NCI-H2227 (cell line): Measurements from ENCODE around the gene ZNF592.

ENCODE experiments used
- DNase-seq: peaks from one replicate; lab custom pipeline; 2025; ENCODE audit not compliant: unreplicated experiment; lab: John Stamatoyannopoulos, UW

The ZNF592 gene

DNA sequence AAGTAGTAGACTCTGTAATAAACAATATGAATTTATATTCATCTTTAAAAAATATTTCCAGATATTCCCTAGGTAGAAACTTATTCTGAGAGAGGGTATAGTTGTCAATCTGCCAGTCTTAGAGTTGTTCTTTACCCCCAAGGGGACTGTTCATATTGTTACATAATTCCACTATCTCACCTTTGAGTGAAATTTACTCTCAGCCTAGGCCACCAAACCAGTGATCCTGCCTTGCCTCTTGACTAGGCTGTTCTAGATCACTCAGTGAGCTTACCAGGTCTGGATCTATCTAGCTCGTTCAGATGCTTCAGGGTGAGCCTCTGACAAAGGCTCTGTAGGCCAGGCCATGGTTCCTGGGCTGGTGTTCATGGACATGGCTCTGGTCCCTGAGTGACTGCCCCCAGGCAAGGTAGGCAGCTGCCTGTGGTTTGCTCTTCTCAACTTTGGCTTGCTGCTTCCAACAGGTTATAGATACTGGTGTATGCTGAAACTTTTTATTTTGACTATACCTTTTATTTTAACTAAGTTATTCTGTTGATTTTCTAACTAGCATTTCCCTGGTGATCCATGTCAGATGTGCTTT is 27.6 kb downstream of the ZNF592 start:
- no peak for DNase-seq

DNA sequence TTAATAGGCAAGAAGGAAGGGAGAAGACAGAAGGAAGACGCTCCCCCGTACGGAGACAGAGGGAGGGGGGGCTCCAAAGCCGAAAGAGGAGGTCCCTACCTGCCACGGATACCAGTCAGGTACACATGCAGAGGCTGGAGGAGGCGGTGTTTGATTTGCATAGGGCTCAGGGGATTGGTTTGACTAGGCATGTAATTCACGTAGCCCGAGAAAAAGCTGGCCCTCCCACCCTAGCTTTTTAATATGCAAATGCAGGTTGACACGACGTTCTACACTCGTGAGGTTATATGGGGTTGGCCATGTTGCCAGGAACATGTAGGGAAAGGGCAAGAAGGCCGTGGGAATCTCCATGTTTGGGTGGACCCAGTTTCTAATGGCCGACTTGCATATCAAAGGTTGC is 29.8 kb downstream of the ZNF592 start:
- DNase-seq: no peak

GRCh38 chr15:84780492-84780891 is 32.1 kb downstream of the ZNF592 start:
- no peak for DNase-seq

DNA sequence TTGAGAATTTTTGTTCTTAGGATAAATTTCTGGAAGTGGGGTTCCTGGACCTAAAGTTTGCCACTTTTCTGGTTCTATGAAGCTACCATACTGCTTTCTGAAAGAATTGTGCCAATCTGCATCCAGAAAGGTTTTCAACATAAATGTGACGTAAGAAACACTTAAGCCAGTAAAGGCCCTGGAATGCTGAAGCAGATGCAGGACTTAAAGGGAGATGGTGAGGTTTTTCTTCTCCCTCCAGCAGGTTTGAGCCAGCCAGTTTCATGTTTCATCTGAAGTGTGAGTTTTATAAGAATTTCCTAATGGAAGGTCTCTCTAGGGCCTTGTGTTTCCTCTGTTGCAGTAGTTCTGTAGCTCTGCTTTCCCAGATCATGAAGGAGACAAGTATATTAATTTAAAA is 33.1 kb downstream of the ZNF592 start:
- no peak for DNase-seq

DNA sequence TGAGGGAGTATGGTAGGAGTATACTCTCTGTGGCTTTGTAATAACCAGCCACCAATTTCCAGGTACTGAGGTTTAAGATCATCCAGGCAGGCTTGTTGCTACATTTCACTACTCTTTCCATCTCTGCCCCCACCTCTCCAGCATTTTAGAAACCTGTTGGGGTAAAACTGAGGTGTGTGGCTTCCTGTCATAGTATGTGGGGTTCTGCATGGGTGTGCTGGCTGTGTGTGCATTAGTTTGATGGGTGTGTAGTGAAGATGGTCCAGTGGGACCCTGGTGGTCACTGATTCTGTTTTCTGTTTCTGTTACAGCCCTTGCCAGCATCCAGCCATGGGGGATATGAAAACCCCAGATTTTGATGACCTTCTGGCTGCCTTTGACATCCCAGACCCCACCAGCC is 34.0 kb downstream of the ZNF592 start:
- DNase-seq: no peak

DNA sequence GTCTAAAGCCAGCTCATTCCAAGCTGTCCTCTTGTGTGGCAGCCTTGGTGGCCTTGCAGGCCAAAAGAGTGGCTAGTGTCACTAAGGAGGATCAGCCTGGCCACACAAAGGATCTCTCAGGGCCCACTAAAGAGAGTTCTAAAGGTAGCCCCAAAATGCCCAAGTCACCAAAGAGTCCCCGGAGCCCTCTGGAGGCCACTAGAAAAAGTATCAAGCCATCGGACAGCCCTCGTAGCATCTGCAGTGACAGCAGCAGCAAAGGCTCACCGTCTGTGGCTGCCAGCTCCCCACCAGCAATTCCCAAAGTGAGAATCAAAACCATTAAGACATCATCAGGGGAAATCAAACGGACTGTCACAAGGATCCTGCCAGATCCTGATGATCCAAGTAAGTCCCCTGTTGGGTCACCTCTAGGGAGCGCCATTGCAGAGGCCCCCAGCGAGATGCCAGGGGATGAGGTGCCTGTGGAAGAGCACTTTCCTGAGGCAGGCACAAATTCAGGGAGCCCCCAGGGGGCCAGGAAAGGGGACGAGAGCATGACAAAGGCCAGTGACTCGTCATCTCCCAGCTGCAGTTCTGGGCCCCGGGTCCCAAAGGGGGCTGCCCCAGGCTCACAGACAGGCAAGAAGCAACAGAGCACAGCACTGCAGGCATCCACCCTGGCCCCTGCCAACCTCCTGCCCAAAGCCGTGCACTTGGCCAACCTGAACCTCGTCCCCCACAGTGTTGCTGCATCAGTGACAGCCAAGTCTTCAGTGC is 35.3 kb downstream of the ZNF592 start:
- no peak for DNase-seq

DNA sequence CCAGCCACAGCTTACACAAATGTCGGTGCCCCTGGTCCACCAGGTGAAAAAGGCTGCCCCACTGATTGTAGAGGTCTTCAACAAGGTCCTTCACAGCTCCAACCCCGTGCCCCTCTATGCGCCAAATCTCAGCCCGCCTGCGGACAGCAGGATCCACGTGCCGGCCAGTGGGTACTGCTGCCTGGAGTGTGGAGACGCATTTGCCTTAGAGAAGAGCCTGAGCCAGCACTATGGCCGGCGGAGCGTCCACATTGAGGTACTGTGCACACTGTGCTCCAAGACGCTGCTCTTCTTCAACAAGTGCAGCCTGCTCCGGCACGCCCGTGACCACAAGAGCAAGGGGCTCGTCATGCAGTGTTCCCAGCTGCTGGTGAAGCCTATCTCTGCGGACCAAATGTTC is 35.9 kb downstream of the ZNF592 start:
- no peak for DNase-seq

GRCh38 chr15:84785053-84785452 is 36.7 kb downstream of the ZNF592 start:
- no peak for DNase-seq

DNA sequence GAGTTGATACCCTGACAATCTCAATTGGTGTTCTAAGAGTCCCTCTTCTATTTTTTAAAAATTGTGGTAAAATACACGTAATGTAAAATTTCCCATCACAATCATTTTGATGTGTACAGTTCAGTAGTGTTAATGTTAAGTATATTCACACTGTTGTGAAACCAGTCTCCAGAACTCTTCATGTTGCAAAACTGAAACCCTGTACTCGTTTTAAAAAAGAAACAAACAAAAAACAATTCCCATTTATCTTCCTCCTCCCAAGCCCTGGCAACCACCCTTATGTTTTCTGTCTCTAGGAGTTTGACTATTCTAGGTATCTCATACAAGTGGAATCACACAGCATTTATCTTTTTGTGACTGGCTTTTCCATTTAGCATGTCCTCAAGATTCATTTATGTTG is 40.1 kb downstream of the ZNF592 start:
- DNase-seq: no peak

- DNase-seq: no peak
Observed at GRCh38 chr15:84789762-84790161, 41.4 kb downstream of the ZNF592 start.

GRCh38 chr15:84790676-84791075 is 42.3 kb downstream of the ZNF592 start:
- DNase-seq: no peak

- DNase-seq: no peak
Observed at GRCh38 chr15:84791763-84792162, 43.4 kb downstream of the ZNF592 start.

GRCh38 chr15:84793431-84794161 is 45.2 kb downstream of the ZNF592 start:
- DNase-seq: no peak

DNA sequence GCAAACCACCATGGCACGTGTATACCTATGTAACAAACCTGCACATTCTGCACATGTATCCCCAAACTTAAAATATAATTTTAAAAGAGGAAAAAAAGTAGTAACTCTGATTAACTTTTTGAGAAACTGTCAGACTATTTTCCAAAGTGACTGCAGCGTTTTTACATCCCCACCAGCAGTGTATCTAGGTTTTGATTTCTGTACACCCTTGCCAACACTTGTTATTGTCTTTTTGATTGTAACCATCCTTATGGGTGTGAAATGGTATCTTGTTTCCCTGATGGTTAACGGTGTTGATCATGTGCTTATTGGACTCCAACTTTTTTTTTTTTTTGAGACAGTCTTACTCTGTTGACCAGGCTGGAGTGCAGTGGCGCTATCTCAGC is 45.8 kb downstream of the ZNF592 start:
- DNase-seq: no peak

DNA sequence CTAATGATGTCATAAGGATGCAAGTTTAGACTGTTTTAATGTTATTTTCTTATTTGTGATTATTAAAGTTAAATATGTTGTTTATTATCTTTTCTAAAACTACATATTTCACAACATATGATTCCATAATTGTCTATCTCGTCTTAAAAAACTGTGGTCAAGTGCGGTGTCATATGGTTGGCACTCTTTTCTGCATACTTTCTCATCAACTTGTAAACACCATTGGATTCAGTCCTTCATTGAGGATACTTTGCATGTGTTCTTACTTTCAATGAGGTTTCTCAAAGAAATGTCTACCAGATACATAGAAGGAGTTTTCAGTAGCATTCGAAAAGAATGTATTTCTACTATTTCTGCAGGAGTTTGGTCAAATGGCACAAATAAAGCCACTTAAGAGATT is 46.8 kb downstream of the ZNF592 start:
- DNase-seq: no peak

- no peak for DNase-seq
Observed at GRCh38 chr15:84797212-84797611, 48.8 kb downstream of the ZNF592 start.

DNA sequence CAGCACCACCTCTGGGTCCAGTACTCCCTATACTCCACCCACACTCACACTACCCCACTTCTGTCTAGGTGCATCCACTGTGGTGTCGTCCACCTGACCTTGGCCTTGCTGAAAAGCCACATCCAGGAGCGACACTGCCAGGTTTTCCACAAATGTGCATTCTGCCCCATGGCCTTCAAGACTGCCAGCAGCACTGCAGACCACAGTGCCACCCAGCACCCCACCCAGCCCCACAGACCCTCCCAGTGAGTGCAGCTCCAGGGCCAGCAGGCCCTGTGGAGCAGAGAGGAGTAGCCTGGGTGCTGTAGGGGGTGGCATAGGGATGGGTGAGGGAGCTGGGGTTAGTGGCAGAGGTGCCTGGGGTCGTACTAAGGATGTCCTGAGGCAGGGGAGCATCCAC is 49.4 kb downstream of the ZNF592 start:
- no peak for DNase-seq

DNA sequence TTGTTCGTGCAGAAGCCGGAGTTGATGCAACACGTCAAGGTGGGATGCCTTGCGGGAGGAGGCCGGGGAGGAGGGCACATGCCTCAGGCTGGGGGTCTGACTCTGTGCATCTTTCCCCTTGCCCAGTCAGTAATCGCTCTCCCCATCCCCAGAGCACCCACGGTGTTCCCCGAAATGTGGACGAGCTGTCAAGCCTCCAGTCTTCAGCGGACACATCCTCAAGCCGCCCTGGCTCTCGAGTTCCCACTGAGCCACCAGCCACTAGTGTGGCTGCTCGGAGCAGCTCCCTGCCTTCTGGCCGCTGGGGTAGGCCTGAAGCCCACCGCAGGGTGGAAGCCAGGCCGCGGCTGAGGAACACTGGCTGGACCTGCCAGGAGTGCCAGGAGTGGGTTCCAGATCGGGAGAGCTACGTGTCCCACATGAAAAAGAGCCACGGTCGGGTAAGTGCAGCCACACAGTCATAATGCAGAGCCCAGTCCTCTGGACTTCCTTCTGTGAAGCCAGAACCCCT is 50.1 kb downstream of the ZNF592 start:
- DNase-seq: no peak

DNA sequence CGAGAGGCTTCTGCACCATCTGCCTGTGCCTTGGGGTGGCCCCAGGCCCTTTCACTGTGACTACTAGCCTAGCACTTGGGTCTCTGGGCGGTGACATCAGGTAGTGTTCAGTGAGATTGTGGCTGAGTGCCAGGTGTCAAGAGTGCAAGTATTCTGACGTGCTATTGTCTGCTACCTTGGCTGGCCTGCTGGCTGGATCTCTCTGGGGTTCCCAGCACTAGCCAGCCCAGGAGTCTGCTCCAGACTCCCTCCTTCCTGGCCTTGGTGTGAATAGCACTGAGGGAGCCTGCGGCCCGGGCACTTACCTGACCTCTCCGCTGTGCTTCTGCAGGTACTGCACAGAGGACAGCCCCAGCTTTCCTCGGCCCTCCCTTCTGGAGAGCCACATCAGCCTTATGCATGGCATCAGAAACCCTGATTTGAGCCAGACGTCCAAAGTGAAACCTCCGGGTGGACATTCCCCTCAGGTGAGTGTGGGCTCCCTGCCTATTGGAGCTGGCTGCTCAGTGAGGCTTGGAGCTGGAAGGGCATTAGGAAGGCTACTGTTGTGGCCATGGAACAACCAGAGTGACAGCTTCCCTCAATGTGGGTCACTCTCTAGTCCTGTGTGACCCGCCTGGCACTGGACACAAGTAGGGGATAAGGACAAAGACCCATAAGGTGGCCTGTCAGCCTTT is 51.3 kb downstream of the ZNF592 start:
- no peak for DNase-seq

DNA sequence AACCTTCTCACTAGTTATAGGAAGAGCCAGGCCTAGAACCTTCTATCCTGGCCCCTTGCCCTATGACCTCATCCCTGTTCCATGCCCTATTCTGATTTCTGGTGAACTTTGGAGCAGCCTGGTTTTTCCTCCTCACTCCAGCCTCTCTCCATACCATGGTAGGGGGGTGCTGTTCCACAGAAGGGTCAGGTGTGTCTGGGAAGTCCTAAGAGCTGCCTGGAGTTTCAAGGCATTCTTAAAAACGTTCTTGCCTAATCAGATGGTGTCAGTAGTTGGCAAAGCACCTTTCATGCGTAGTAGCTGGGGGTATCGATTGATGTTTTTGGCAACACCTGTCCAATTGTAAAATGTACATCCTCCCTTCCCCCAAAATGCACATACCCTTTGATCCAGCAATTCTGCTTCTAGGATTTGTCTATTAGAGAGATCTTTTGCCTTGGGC is 52.0 kb downstream of the ZNF592 start:
- no peak for DNase-seq
